ENCODE data around the gene SLFNL1.

SLFNL1 gene

GRCh38 chr1:41020109-41020576 is 1.4 kb downstream of the SLFNL1 start:
- no peak overlapping the region for H2AK5ac ChIP-seq (ENCODE audit: low read length, severe bottlenecking)
- H2BK120ac ChIP-seq (ENCODE audit: low read depth, low read length) = no peak overlapping the region
- H3K4me2 ChIP-seq (ENCODE audit: low read length, poor library complexity, severe bottlenecking) = no peak overlapping the region
- 96% methylated on average over 17 of the region's 17 CpGs for WGBS
- H3K23ac ChIP-seq (ENCODE audit: low read length in 2 of 2) = no peak overlapping the region
- no peak overlapping the region for H3K9ac ChIP-seq (ENCODE audit: low read length)
- H3K79me1 ChIP-seq (replicated peaks; ENCODE audit: low read length, poor library complexity, severe bottlenecking) = no peaks in the 10 kb centered on the region
- H4K8ac ChIP-seq (ENCODE audit: low read length) = no peak overlapping the region
- H3K4ac ChIP-seq (ENCODE audit: low read depth in 1 of 2, low read length in 2 of 2) = no peak overlapping the region
- no peak for DNase-seq
- no peak overlapping the region for H3K4me3 ChIP-seq (ENCODE audit: insufficient read depth in 1 of 2, low read depth in 1 of 2, low read length in 2 of 2)
- H2BK5ac ChIP-seq (ENCODE audit: low read depth, low read length, poor library complexity, severe bottlenecking) = no peak overlapping the region
- no peak overlapping the region for H4K91ac ChIP-seq (ENCODE audit: low read length)
- peaks cover 11% of the 10 kb centered on the region for H3K4me1 ChIP-seq (ENCODE audit: control insufficient read depth, insufficient read depth, low read depth, low read length)
- H3K36me3 ChIP-seq (ENCODE audit: control insufficient read depth in 1 of 2, insufficient read depth in 2 of 2, low read depth in 1 of 2, low read length in 2 of 2) = peaks cover 19 to 48% of the 10 kb centered on the region in 2 experiments
- H3K14ac ChIP-seq (ENCODE audit: low read length in 2 of 2) = no peak overlapping the region
- no peak overlapping the region for H2BK12ac ChIP-seq (ENCODE audit: low read length in 2 of 2)
- no peaks in the 10 kb centered on the region for H3K27me3 ChIP-seq (ENCODE audit: control insufficient read depth in 1 of 2, insufficient read depth in 1 of 2, low read length in 2 of 2)
- H2AFZ ChIP-seq (ENCODE audit: low read depth, low read length) = no peak overlapping the region
- H3K9me3 ChIP-seq (ENCODE audit: control insufficient read depth, low read length) = no peaks in the 10 kb centered on the region
- H3K27ac ChIP-seq (ENCODE audit: low read length, poor library complexity, severe bottlenecking) = no peak overlapping the region
- H2BK15ac ChIP-seq (ENCODE audit: low read depth, poor library complexity, severe bottlenecking) = no peak overlapping the region
- H3K18ac ChIP-seq (ENCODE audit: low read depth in 1 of 2, low read length in 2 of 2) = no peak overlapping the region

- Histone ChIP-seq H3K27me3 (ENCODE audit: control insufficient read depth in 1 of 2, insufficient read depth in 1 of 2, low read length in 2 of 2) (no peaks in the 10 kb centered on the region), H3K27ac (ENCODE audit: low read length, poor library complexity, severe bottlenecking) (no peak overlapping the region), H3K4me1 (ENCODE audit: control insufficient read depth, insufficient read depth, low read depth, low read length) (peaks cover 11% of the 10 kb centered on the region), H3K79me1 (replicated peaks; ENCODE audit: low read length, poor library complexity, severe bottlenecking) (peaks cover 3% of the 10 kb centered on the region), H3K23ac (ENCODE audit: low read length in 2 of 2) (peak overlapping the region in 1 of 2 experiments; percentile 27), H3K36me3 (ENCODE audit: control insufficient read depth in 1 of 2, insufficient read depth in 2 of 2, low read depth in 1 of 2, low read length in 2 of 2) (peaks cover 27 to 52% of the 10 kb centered on the region in 2 experiments), H2BK12ac (ENCODE audit: low read length in 2 of 2) (no peak overlapping the region), H2BK15ac (ENCODE audit: low read depth, poor library complexity, severe bottlenecking) (no peak overlapping the region), H2AFZ (ENCODE audit: low read depth, low read length) (no peak overlapping the region), H2AK5ac (ENCODE audit: low read length, severe bottlenecking) (no peak overlapping the region), H4K91ac (ENCODE audit: low read length) (no peak overlapping the region), H3K18ac (ENCODE audit: low read depth in 1 of 2, low read length in 2 of 2) (no peak overlapping the region), H2BK120ac (ENCODE audit: low read depth, low read length) (no peak overlapping the region), H2BK5ac (ENCODE audit: low read depth, low read length, poor library complexity, severe bottlenecking) (no peak overlapping the region), H3K4me2 (ENCODE audit: low read length, poor library complexity, severe bottlenecking) (no peak overlapping the region), H3K9me3 (ENCODE audit: control insufficient read depth, low read length) (no peaks in the 10 kb centered on the region), H4K8ac (ENCODE audit: low read length) (no peak overlapping the region), H3K14ac (ENCODE audit: low read length in 2 of 2) (no peak overlapping the region), H3K4me3 (ENCODE audit: insufficient read depth in 1 of 2, low read depth in 1 of 2, low read length in 2 of 2) (no peak overlapping the region), H3K9ac (ENCODE audit: low read length) (no peak overlapping the region), H3K4ac (ENCODE audit: low read depth in 1 of 2, low read length in 2 of 2) (no peak overlapping the region)
- no peak for DNase-seq
- 73% methylated on average over 2 of the region's 2 CpGs for WGBS
Observed at GRCh38 chr1:41019353-41019745, 2.2 kb downstream of the SLFNL1 start.

GRCh38 chr1:41018018-41018410 is 3.5 kb downstream of the SLFNL1 start:
- no peak overlapping the region for H3K18ac ChIP-seq (ENCODE audit: low read depth in 1 of 2, low read length in 2 of 2)
- no peak overlapping the region for H4K91ac ChIP-seq (ENCODE audit: low read length)
- no peak overlapping the region for H3K9ac ChIP-seq (ENCODE audit: low read length)
- no peak overlapping the region for H2BK12ac ChIP-seq (ENCODE audit: low read length in 2 of 2)
- no peak overlapping the region for H3K14ac ChIP-seq (ENCODE audit: low read length in 2 of 2)
- no peaks in the 10 kb centered on the region for H3K27me3 ChIP-seq (ENCODE audit: control insufficient read depth in 1 of 2, insufficient read depth in 1 of 2, low read length in 2 of 2)
- no peak for DNase-seq
- no peak overlapping the region for H3K4me3 ChIP-seq (ENCODE audit: insufficient read depth in 1 of 2, low read depth in 1 of 2, low read length in 2 of 2)
- no peak overlapping the region for H4K8ac ChIP-seq (ENCODE audit: low read length)
- no peak overlapping the region for H2BK15ac ChIP-seq (ENCODE audit: low read depth, poor library complexity, severe bottlenecking)
- H2AK5ac ChIP-seq (ENCODE audit: low read length, severe bottlenecking) = no peak overlapping the region
- H3K9me3 ChIP-seq (ENCODE audit: control insufficient read depth, low read length) = no peaks in the 10 kb centered on the region
- H3K27ac ChIP-seq (ENCODE audit: low read length, poor library complexity, severe bottlenecking) = no peak overlapping the region
- H2BK5ac ChIP-seq (ENCODE audit: low read depth, low read length, poor library complexity, severe bottlenecking) = no peak overlapping the region
- no peak overlapping the region for H3K4ac ChIP-seq (ENCODE audit: low read depth in 1 of 2, low read length in 2 of 2)
- no peak overlapping the region for H2AFZ ChIP-seq (ENCODE audit: low read depth, low read length)
- H3K23ac ChIP-seq (ENCODE audit: low read length in 2 of 2) = no peak overlapping the region
- H3K36me3 ChIP-seq (ENCODE audit: control insufficient read depth in 1 of 2, insufficient read depth in 2 of 2, low read depth in 1 of 2, low read length in 2 of 2) = peaks cover 34 to 65% of the 10 kb centered on the region in 2 experiments
- no peak overlapping the region for H2BK120ac ChIP-seq (ENCODE audit: low read depth, low read length)
- no peaks in the 10 kb centered on the region for H3K4me1 ChIP-seq (ENCODE audit: control insufficient read depth, insufficient read depth, low read depth, low read length)
- no peak overlapping the region for H3K4me2 ChIP-seq (ENCODE audit: low read length, poor library complexity, severe bottlenecking)
- peaks cover 4% of the 10 kb centered on the region for H3K79me1 ChIP-seq (replicated peaks; ENCODE audit: low read length, poor library complexity, severe bottlenecking)
- WGBS = 98% methylated on average over 6 of the region's 8 CpGs

GRCh38 chr1:41017141-41018017 is 4.1 kb downstream of the SLFNL1 start:
- Histone ChIP-seq H3K14ac (ENCODE audit: low read length in 2 of 2) (no peak overlapping the region), H3K9me3 (ENCODE audit: control insufficient read depth, low read length) (no peaks in the 10 kb centered on the region), H2AFZ (ENCODE audit: low read depth, low read length) (no peak overlapping the region), H3K4me3 (ENCODE audit: insufficient read depth in 1 of 2, low read depth in 1 of 2, low read length in 2 of 2) (no peak overlapping the region), H3K4me2 (ENCODE audit: low read length, poor library complexity, severe bottlenecking) (no peak overlapping the region), H3K27ac (ENCODE audit: low read length, poor library complexity, severe bottlenecking) (no peak overlapping the region), H3K4me1 (ENCODE audit: control insufficient read depth, insufficient read depth, low read depth, low read length) (no peaks in the 10 kb centered on the region), H4K8ac (ENCODE audit: low read length) (no peak overlapping the region), H3K18ac (ENCODE audit: low read depth in 1 of 2, low read length in 2 of 2) (no peak overlapping the region), H3K27me3 (ENCODE audit: control insufficient read depth in 1 of 2, insufficient read depth in 1 of 2, low read length in 2 of 2) (no peaks in the 10 kb centered on the region), H2BK15ac (ENCODE audit: low read depth, poor library complexity, severe bottlenecking) (no peak overlapping the region), H2BK120ac (ENCODE audit: low read depth, low read length) (no peak overlapping the region), H3K36me3 (ENCODE audit: control insufficient read depth in 1 of 2, insufficient read depth in 2 of 2, low read depth in 1 of 2, low read length in 2 of 2) (peaks cover 39 to 69% of the 10 kb centered on the region in 2 experiments), H4K91ac (ENCODE audit: low read length) (no peak overlapping the region), H3K9ac (ENCODE audit: low read length) (no peak overlapping the region), H2BK5ac (ENCODE audit: low read depth, low read length, poor library complexity, severe bottlenecking) (no peak overlapping the region), H2AK5ac (ENCODE audit: low read length, severe bottlenecking) (no peak overlapping the region), H3K23ac (ENCODE audit: low read length in 2 of 2) (no peak overlapping the region), H3K79me1 (replicated peaks; ENCODE audit: low read length, poor library complexity, severe bottlenecking) (peaks cover 4% of the 10 kb centered on the region), H3K4ac (ENCODE audit: low read depth in 1 of 2, low read length in 2 of 2) (no peak overlapping the region), H2BK12ac (ENCODE audit: low read length in 2 of 2) (no peak overlapping the region)
- WGBS = 97% methylated on average over 44 of the region's 44 CpGs
- no peak for DNase-seq

All from mesenchymal stem cell (in vitro differentiated cells and primary cell).